GM12878 (cell line): ENCODE data around the gene NUDT22. TPM values are rescaled to one million over a fixed set of nuclear protein-coding genes. Genes with fewer than 3 reads are reported as not detected.

ENCODE experiments used
- ATAC-seq: fragments of 200-7000 bp; cut with Tn5 transposase; 3 replicates; pipeline ENCODE4 v1.9.1; 2020; ENCODE audit warnings: mild to moderate bottlenecking, moderate library complexity
- BruUV-seq: library from RNA; stranded (reverse); fragments of 400-500 nt; replicated peaks from 2 replicates; lab custom pipeline; 2021; lab: Mats Ljungman, UMichigan
- CTCF ChIA-PET: fragments of 300-600 bp; sonication (Branson Sonifier 250); formaldehyde crosslinking; extraction: SDS; loops from one replicate; lab custom pipeline; 2021; ENCODE audit warnings: inconsistent platforms; lab: Yijun Ruan, JAX
- POLR2A ChIA-PET: fragments of 350-600 bp; formaldehyde crosslinking; extraction: SDS; loops from one replicate; lab custom pipeline; 2021; ENCODE audit warnings: inconsistent platforms; lab: Charles Lee
- RAD21 ChIA-PET: fragments of 300-600 bp; sonication (Branson Sonifier 250); formaldehyde crosslinking; loops from one replicate; lab custom pipeline; 2023; ENCODE audit warnings: antibody characterized with exemption; ENCODE audit not compliant: unreplicated experiment; lab: Charles Lee
- SMC1A ChIA-PET: fragments of 300-600 bp; sonication (Branson Sonifier 250); formaldehyde crosslinking; loops from one replicate; lab custom pipeline; 2023; ENCODE audit not compliant: unreplicated experiment, uncharacterized antibody; lab: Charles Lee
- DNase-seq: peaks from one replicate; pipeline ENCODE4 v3.0.0-alpha.2; 2011; ENCODE audit warnings: low read depth, low spot score
- FAIRE-seq: peaks from 3 replicates; lab custom pipeline; 2011; peaks lifted over from hg19 to GRCh38; lab: Jason Lieb, UNC
- H2AFZ ChIP-seq: 2 replicates; pipeline ENCODE4 v1.6.0; 2011; ENCODE audit warnings: low read depth, low read length, control low read depth; ENCODE audit not compliant: control insufficient read depth
- H3K27ac ChIP-seq: 2 replicates; pipeline ENCODE4 v1.5.1; 2011; ENCODE audit warnings: control low read depth; ENCODE audit not compliant: control insufficient read depth, insufficient read depth
- H3K27me3 ChIP-seq, 2 experiments: replicated peaks in 1 of 2; 2 replicates each; pipeline versions ENCODE4 v1.6.0 to v1.6.1; 2011; ENCODE audit warnings: low read length in 1 of 2; ENCODE audit not compliant: control insufficient read depth in 2 of 2, insufficient read depth in 2 of 2
- H3K36me3 ChIP-seq, 2 experiments: 2 replicates each; pipeline ENCODE4 v1.5.1; 2011; ENCODE audit warnings: low read length in 1 of 2; ENCODE audit not compliant: control insufficient read depth in 2 of 2, insufficient read depth in 2 of 2
- H3K4me1 ChIP-seq: 2 replicates; pipeline ENCODE4 v1.6.1; 2011; ENCODE audit warnings: mild to moderate bottlenecking, low read length, moderate library complexity, mixed read lengths; ENCODE audit not compliant: control insufficient read depth, insufficient read depth
- H3K4me2 ChIP-seq: 2 replicates; pipeline ENCODE4 v1.6.0; 2011; ENCODE audit warnings: control low read depth; ENCODE audit not compliant: control insufficient read depth, insufficient read depth
- H3K4me3 ChIP-seq: fragments of 200-600 bp; sonication (generic); 2 replicates; pipeline ENCODE4 v1.5.1; 2016
- H3K79me2 ChIP-seq: 2 replicates; pipeline ENCODE4 v1.6.0; 2011; ENCODE audit warnings: low read length; ENCODE audit not compliant: control insufficient read depth, insufficient read depth
- H3K9ac ChIP-seq: 2 replicates; pipeline ENCODE4 v1.8.0; 2011; ENCODE audit warnings: low read length, control low read depth, mixed read lengths; ENCODE audit not compliant: control insufficient read depth, insufficient read depth
- H3K9me3 ChIP-seq: replicated peaks from 3 replicates; pipeline ENCODE4 v1.5.1; 2011; ENCODE audit warnings: mild to moderate bottlenecking, low read length; ENCODE audit not compliant: control insufficient read depth, insufficient read depth
- H4K20me1 ChIP-seq: 2 replicates; pipeline ENCODE4 v1.6.0; 2011; ENCODE audit not compliant: control insufficient read depth, insufficient read depth
- ZBED1 ChIP-seq: IDR thresholded peaks from 2 replicates; pipeline ENCODE4 v1.6.1; 2016; ENCODE audit warnings: borderline replicate concordance
- ZNF274 ChIP-seq: IDR thresholded peaks from one replicate; pipeline ENCODE4 v1.8.0; 2011; ENCODE audit not compliant: insufficient read length, insufficient read depth
- ZNF687 ChIP-seq: fragments of 450-650 bp; IDR thresholded peaks from 2 replicates; pipeline ENCODE4 v1.6.1; 2017; ENCODE audit warnings: mild to moderate bottlenecking, moderate library complexity
- WGBS: methylation state at CpG from one replicate; pipeline ENCODE4 v1.1.6; 2016; ENCODE audit warnings: low lambda C conversion rate; ENCODE audit not compliant: insufficient replicate concordance, insufficient coverage; ENCODE audit errors: missing lambda C conversion rate; 5-methylcytosine and 5-hydroxymethylcytosine counted together
- in situ Hi-C: fragments of 300-500 bp; cut with MboI; formaldehyde crosslinking; loops from 9 replicates; pipeline ENCODE4 v1.14.3; 2018; ENCODE audit warnings: mixed read lengths
- intact Hi-C: fragments of 100-400 bp; cut with micrococcal nuclease; formaldehyde crosslinking; loops from one replicate; pipeline ENCODE4 v1.14.2; 2022; ENCODE audit not compliant: unreplicated experiment
- polyA plus RNA-seq, 11 experiments: library from polyadenylated mRNA; depleted of rRNA in 4 of 11; unstranded in 6 of 11; stranded (reverse) in 5 of 11; fragments of >200 nt; fragmentation: Nextera tagmentation in 4 of 11; fragmentation: Illumina TruSeq in 1 of 11; extraction: Ambion mirVana in 4 of 11; extraction: Trizol in 1 of 11; gene quantifications; 1 replicate in 1 of 11; 2 replicates in 10 of 11; pipeline versions ENCODE4 v1.2.1 to v1.2.3, GENCODE V29; 2011 to 2016; ENCODE audit warnings: inconsistent platforms in 2 of 11, missing spikeins in 2 of 11, low read depth in 1 of 11
- total RNA-seq, 4 experiments: library from RNA; depleted of rRNA in 3 of 4; stranded (reverse); fragments of >200 nt in 3 of 4; fragmentation: Illumina TruSeq in 1 of 4; extraction: Trizol in 1 of 4; gene quantifications; 2 replicates each; pipeline versions ENCODE4 v1.2.1 to v1.2.3, GENCODE V29; 2013 to 2021
- TF ChIP-seq, protein P1 (sequence below): IDR thresholded peaks from 2 replicates; pipeline ENCODE4 v1.6.1; 2012; ENCODE audit warnings: improper control_type of control experiment, low read depth, low read length; ENCODE audit not compliant: insufficient replicate concordance

The NUDT22 gene
- total and polyA plus RNA-seq, 10 of the 15 experiments (the other 5 are each of a cell fraction or from before 2014, with no cell fraction given): 6.7 to 115 (median 64.7) TPM

DNA sequence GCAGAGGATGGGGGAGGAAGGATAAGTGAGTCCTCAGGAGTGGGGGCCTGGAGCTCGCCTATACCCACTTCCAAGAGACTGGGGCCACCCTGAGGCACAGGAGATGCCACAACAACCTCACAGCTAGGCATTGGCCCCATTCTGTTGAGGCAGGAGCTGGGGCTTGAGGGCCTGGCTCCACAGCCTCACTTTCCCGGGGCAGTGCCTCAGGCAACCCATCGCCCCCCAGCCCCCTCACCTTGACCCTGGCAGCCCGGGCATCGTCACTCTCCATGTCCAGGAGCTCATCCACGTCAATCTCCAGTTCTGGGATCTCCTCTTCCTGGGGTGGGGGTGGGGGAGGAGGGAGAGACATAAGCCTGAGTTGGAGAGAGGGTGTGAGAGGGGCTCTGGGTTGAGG is 18.9 kb downstream of the NUDT22 start:
- Histone ChIP-seq H3K9ac (peak overlapping the region; percentile 92), H3K27ac (peak overlapping the region; percentile 90), H3K9me3 (no peaks in the 10 kb centered on the region), H4K20me1 (no peaks in the 10 kb centered on the region), H3K79me2 (peaks cover 38% of the 10 kb centered on the region), H3K4me3 (peak overlapping the region; percentile 91), H3K4me1 (peaks cover 16% of the 10 kb centered on the region), H3K36me3 (peaks cover 0 to 10% of the 10 kb centered on the region in 2 experiments; a peak in 2 of 4 replicates), H3K4me2 (peak overlapping the region; percentile 80), H3K27me3 (no peaks in the 10 kb centered on the region), H2AFZ (no peak overlapping the region)
- 6% methylated on average over 6 of the region's 6 CpGs for WGBS
- TF ChIP-seq ZBED1 (no peak), ZNF274 (no peak), ZNF687 (no peak)
- TF ChIP-seq, protein P1, sequence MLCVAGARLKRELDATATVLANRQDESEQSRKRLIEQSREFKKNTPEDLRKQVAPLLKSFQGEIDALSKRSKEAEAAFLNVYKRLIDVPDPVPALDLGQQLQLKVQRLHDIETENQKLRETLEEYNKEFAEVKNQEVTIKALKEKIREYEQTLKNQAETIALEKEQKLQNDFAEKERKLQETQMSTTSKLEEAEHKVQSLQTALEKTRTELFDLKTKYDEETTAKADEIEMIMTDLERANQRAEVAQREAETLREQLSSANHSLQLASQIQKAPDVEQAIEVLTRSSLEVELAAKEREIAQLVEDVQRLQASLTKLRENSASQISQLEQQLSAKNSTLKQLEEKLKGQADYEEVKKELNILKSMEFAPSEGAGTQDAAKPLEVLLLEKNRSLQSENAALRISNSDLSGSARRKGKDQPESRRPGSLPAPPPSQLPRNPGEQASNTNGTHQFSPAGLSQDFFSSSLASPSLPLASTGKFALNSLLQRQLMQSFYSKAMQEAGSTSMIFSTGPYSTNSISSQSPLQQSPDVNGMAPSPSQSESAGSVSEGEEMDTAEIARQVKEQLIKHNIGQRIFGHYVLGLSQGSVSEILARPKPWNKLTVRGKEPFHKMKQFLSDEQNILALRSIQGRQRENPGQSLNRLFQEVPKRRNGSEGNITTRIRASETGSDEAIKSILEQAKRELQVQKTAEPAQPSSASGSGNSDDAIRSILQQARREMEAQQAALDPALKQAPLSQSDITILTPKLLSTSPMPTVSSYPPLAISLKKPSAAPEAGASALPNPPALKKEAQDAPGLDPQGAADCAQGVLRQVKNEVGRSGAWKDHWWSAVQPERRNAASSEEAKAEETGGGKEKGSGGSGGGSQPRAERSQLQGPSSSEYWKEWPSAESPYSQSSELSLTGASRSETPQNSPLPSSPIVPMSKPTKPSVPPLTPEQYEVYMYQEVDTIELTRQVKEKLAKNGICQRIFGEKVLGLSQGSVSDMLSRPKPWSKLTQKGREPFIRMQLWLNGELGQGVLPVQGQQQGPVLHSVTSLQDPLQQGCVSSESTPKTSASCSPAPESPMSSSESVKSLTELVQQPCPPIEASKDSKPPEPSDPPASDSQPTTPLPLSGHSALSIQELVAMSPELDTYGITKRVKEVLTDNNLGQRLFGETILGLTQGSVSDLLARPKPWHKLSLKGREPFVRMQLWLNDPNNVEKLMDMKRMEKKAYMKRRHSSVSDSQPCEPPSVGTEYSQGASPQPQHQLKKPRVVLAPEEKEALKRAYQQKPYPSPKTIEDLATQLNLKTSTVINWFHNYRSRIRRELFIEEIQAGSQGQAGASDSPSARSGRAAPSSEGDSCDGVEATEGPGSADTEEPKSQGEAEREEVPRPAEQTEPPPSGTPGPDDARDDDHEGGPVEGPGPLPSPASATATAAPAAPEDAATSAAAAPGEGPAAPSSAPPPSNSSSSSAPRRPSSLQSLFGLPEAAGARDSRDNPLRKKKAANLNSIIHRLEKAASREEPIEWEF: no peak
- in situ Hi-C loops (loop anchor here (25.0 kb wide), 1 partner anchor 1617 kb away; the partner anchor contains the start of genes CFL1, EFEMP2 and MUS81), intact Hi-C loops (no loop called here)
- RAD21 ChIA-PET: interaction anchor here (0.6 to 8.6 kb wide), 5 partner anchors 11 to 110 kb away, joined by 3 to 104 read pairs (median 4); partner anchors contain the start of genes FERMT3, MACROD1 and VEGFB
- POLR2A ChIA-PET: interaction anchor here (1.3 to 7.4 kb wide), 10 partner anchors 12 to 61 kb away, joined by 3 to 82 read pairs (median 6); partner anchors contain the start of genes BAD, DNAJC4, ESRRA and FERMT3
- no peak for ATAC-seq
- CTCF ChIA-PET: interaction anchor here (1.0 to 6.2 kb wide), 6 partner anchors 24 to 60 kb away, joined by 3 to 66 read pairs (median 10); partner anchors contain the start of genes CATSPERZ and FERMT3
- no TSS peak for BruUV-seq
- SMC1A ChIA-PET: interaction anchor here (1.8 to 2.0 kb wide), 2 partner anchors 38 to 41 kb away, joined by 5 to 7 read pairs; partner anchors contain the start of gene FERMT3
- FAIRE-seq: no peak
- DNase-seq: no peak
